ENCODE results near the gene PEX10. TPM values are rescaled to one million over a fixed set of nuclear protein-coding genes. Genes with fewer than 3 reads are reported as not detected.

The PEX10 gene
- polyA plus RNA-seq, 1 donor from 2014 or later: 30.1 TPM

DNA sequence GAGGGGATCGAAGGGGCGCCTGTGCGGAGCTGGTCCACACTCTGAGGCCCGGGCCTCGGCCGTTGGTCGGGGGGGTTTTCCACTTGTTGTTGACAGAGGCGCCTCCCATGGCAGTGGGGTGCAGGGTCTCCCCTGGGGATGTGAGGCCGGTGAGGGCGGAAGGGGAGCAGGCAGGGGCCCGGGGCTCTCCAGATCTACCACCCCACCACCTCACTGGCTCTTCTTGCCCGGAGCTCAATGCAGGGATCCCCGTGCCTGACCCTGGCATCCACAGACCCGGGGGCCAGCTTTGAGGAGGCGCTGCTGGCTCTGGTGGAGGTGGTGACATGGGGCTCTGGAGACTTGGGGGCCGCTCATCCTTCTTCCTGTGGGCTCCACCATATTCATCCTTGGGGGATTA is 7.1 kb upstream of the PEX10 start:
- TF ChIP-seq SMC3 (conservative IDR thresholded peaks at IDR 0.05; ENCODE audit: poor library complexity): no peak
- no peak for TF ChIP-seq RAD21 (conservative IDR thresholded peaks at IDR 0.05)
- TF ChIP-seq, protein P1, sequence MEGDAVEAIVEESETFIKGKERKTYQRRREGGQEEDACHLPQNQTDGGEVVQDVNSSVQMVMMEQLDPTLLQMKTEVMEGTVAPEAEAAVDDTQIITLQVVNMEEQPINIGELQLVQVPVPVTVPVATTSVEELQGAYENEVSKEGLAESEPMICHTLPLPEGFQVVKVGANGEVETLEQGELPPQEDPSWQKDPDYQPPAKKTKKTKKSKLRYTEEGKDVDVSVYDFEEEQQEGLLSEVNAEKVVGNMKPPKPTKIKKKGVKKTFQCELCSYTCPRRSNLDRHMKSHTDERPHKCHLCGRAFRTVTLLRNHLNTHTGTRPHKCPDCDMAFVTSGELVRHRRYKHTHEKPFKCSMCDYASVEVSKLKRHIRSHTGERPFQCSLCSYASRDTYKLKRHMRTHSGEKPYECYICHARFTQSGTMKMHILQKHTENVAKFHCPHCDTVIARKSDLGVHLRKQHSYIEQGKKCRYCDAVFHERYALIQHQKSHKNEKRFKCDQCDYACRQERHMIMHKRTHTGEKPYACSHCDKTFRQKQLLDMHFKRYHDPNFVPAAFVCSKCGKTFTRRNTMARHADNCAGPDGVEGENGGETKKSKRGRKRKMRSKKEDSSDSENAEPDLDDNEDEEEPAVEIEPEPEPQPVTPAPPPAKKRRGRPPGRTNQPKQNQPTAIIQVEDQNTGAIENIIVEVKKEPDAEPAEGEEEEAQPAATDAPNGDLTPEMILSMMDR (IDR thresholded peaks at IDR 0.05; ENCODE audit: poor library complexity, severe bottlenecking): no peak
- TF ChIP-seq POLR2AphosphoS5 (IDR thresholded peaks at IDR 0.05): no peak

DNA sequence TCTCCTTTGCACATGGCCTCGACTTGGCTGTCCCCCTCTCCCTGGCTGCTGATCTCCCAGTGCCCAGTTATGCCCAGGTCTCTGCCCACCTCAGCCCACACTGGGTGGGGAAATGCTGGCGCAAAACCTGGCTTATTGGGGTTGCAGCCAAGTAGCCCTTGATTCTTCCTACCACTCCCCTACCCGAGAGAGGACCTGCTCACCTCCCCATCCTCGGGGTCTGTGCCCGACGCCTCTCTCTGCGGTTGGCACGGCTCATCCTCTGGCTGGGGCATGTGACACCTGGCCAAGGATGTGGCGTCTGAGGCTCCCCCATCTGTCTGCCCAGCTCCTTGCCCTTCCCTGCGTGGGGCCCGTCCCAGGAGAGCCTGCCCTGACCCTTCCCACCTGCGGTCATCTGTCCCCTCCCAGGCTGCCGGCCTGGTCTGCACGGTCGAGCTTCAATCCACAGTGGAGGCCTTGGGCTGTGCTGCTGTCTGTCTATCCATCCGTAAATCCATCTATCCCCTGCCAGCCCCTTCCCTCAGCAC is 6.5 kb upstream of the PEX10 start:
- H3K27me3 ChIP-seq (ENCODE audit: insufficient read depth, low read depth, low read length): no peaks in the 10 kb centered on the region
- H3K9ac ChIP-seq (ENCODE audit: low read length): no peak overlapping the region
- no peaks in the 10 kb centered on the region for H3K9me2 ChIP-seq (ENCODE audit: insufficient read depth, low read length)
- H3K79me2 ChIP-seq (replicated peaks; ENCODE audit: insufficient read depth, low read length): no peaks in the 10 kb centered on the region
- no peak overlapping the region for H3K4me2 ChIP-seq (ENCODE audit: low read length)
- no peaks in the 10 kb centered on the region for H3K9me3 ChIP-seq (ENCODE audit: low read length)
- no peak overlapping the region for H2AFZ ChIP-seq (ENCODE audit: low read depth, low read length)
- H3K4me3 ChIP-seq (ENCODE audit: low read length): no peak overlapping the region
- TF ChIP-seq EP300 (conservative IDR thresholded peaks at IDR 0.05; ENCODE audit: poor library complexity, severe bottlenecking) (no peak), RAD21 (conservative IDR thresholded peaks at IDR 0.05) (no peak), TAF1 (IDR thresholded peaks at IDR 0.05; ENCODE audit: low read depth) (no peak)
- H4K20me1 ChIP-seq (ENCODE audit: insufficient read depth): no peaks in the 10 kb centered on the region
- no peak overlapping the region for H3K27ac ChIP-seq (ENCODE audit: low read length)
- H3F3A ChIP-seq (ENCODE audit: insufficient read depth, low read length, poor library complexity, severe bottlenecking): no peaks in the 10 kb centered on the region
- no peaks in the 10 kb centered on the region for H3K36me3 ChIP-seq (ENCODE audit: insufficient read depth, low read length)

More for the DNA sequence above, 7.1 kb upstream of the PEX10 start:
- H3K9me2 ChIP-seq (ENCODE audit: insufficient read depth, low read length): no peaks in the 10 kb centered on the region
- no peaks in the 10 kb centered on the region for H3K79me2 ChIP-seq (replicated peaks; ENCODE audit: insufficient read depth, low read length)
- H3K4me2 ChIP-seq (ENCODE audit: low read length): no peak overlapping the region
- H3K9ac ChIP-seq (ENCODE audit: low read length): no peak overlapping the region
- H4K20me1 ChIP-seq (ENCODE audit: insufficient read depth): no peaks in the 10 kb centered on the region
- H3K27ac ChIP-seq (ENCODE audit: low read length): no peak overlapping the region
- H2AFZ ChIP-seq (ENCODE audit: low read depth, low read length): no peak overlapping the region
- no peaks in the 10 kb centered on the region for H3K9me3 ChIP-seq (ENCODE audit: low read length)
- H3K27me3 ChIP-seq (ENCODE audit: insufficient read depth, low read depth, low read length): no peaks in the 10 kb centered on the region
- H3F3A ChIP-seq (ENCODE audit: insufficient read depth, low read length, poor library complexity, severe bottlenecking): no peaks in the 10 kb centered on the region
- no peaks in the 10 kb centered on the region for H3K36me3 ChIP-seq (ENCODE audit: insufficient read depth, low read length)
- H3K4me3 ChIP-seq (ENCODE audit: low read length): no peak overlapping the region

DNA sequence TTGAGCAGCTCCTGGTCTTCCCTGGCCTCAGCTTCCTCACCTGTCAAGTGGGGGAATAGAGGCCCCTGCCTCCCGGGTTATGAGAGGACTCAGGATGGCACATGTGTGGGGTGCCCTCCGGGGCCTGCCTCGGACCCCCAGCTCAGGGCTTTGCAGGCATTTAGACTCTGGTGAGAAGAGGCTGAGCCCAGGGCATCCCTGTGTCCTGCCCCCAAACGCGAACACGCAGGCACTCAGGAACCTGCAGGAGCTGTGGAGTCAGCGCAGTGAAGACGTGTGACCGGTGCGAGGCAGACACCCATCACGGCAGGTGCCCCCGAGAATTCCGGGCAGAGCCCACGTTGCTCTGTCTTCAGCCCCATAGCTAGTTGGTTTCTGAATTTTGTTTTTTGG is 5.5 kb upstream of the PEX10 start:
- TF ChIP-seq POLR2AphosphoS5 (IDR thresholded peaks at IDR 0.05): no peak
- no peak for TF ChIP-seq TAF1 (IDR thresholded peaks at IDR 0.05; ENCODE audit: low read depth)
- TF ChIP-seq, protein P2, sequence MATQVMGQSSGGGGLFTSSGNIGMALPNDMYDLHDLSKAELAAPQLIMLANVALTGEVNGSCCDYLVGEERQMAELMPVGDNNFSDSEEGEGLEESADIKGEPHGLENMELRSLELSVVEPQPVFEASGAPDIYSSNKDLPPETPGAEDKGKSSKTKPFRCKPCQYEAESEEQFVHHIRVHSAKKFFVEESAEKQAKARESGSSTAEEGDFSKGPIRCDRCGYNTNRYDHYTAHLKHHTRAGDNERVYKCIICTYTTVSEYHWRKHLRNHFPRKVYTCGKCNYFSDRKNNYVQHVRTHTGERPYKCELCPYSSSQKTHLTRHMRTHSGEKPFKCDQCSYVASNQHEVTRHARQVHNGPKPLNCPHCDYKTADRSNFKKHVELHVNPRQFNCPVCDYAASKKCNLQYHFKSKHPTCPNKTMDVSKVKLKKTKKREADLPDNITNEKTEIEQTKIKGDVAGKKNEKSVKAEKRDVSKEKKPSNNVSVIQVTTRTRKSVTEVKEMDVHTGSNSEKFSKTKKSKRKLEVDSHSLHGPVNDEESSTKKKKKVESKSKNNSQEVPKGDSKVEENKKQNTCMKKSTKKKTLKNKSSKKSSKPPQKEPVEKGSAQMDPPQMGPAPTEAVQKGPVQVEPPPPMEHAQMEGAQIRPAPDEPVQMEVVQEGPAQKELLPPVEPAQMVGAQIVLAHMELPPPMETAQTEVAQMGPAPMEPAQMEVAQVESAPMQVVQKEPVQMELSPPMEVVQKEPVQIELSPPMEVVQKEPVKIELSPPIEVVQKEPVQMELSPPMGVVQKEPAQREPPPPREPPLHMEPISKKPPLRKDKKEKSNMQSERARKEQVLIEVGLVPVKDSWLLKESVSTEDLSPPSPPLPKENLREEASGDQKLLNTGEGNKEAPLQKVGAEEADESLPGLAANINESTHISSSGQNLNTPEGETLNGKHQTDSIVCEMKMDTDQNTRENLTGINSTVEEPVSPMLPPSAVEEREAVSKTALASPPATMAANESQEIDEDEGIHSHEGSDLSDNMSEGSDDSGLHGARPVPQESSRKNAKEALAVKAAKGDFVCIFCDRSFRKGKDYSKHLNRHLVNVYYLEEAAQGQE (IDR thresholded peaks at IDR 0.05; ENCODE audit: borderline replicate concordance): no peak
- no peak for TF ChIP-seq EZH2 (IDR thresholded peaks at IDR 0.05; ENCODE audit: borderline replicate concordance, insufficient read depth, low read length, poor library complexity, severe bottlenecking)
- no peak for TF ChIP-seq RAD21 (conservative IDR thresholded peaks at IDR 0.05)
- TF ChIP-seq EP300 (conservative IDR thresholded peaks at IDR 0.05; ENCODE audit: poor library complexity, severe bottlenecking): no peak
- TF ChIP-seq, protein P1 (IDR thresholded peaks at IDR 0.05; ENCODE audit: poor library complexity, severe bottlenecking): no peak
- TF ChIP-seq MXI1 (conservative IDR thresholded peaks at IDR 0.05; ENCODE audit: poor library complexity, severe bottlenecking): no peak
- no peak for TF ChIP-seq SMC3 (conservative IDR thresholded peaks at IDR 0.05; ENCODE audit: poor library complexity)
- H3F3A ChIP-seq (ENCODE audit: insufficient read depth, low read length, poor library complexity, severe bottlenecking): no peaks in the 10 kb centered on the region
- no peaks in the 10 kb centered on the region for H3K9me3 ChIP-seq (ENCODE audit: low read length)
- H3K9ac ChIP-seq (ENCODE audit: low read length): no peak overlapping the region
- no peaks in the 10 kb centered on the region for H3K79me2 ChIP-seq (replicated peaks; ENCODE audit: insufficient read depth, low read length)
- no peak overlapping the region for H3K4me3 ChIP-seq (ENCODE audit: low read length)
- H3K4me2 ChIP-seq (ENCODE audit: low read length): no peak overlapping the region
- H4K20me1 ChIP-seq (ENCODE audit: insufficient read depth): no peaks in the 10 kb centered on the region
- H3K27ac ChIP-seq (ENCODE audit: low read length): no peak overlapping the region
- no peak overlapping the region for H2AFZ ChIP-seq (ENCODE audit: low read depth, low read length)
- no peaks in the 10 kb centered on the region for H3K9me2 ChIP-seq (ENCODE audit: insufficient read depth, low read length)
- no peaks in the 10 kb centered on the region for H3K27me3 ChIP-seq (ENCODE audit: insufficient read depth, low read depth, low read length)
- H3K36me3 ChIP-seq (ENCODE audit: insufficient read depth, low read length): no peaks in the 10 kb centered on the region

All from neural cell (in vitro differentiated cells).